ENCODE data around the gene CA7.

DNA sequence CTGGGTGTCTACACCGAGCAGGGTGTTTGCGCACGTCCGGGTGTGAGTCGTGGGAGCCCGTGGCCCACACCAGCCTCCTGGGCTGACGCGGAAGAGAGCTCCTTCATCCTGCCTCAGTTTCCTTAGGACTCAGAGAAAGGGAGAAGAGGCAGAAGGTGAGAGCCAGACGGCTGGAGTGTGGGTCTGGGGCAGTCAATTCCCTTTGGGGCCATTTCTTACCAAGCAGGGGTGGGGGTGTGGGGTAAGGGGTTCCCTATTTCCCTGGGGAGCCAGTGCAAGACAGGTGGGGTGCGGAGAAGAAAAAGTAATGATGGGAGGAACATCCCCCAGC, 831 bp downstream of the CA7 start:
- no peak for TF ChIP-seq EZH2 (IDR thresholded peaks at IDR 0.05; ENCODE audit: insufficient read depth, poor library complexity, severe bottlenecking)
- TF ChIP-seq EZH2phosphoT487 (IDR thresholded peaks at IDR 0.05; ENCODE audit: insufficient read depth, low read depth): no peak
